RCC 7860 (cell line): Measurements from ENCODE around the gene NOP10.

ENCODE experiments used
- DNase-seq: peaks from one replicate; pipeline ENCODE4 v3.0.0-alpha.2; 2015; ENCODE audit warnings: low spot score
- FAIRE-seq: peaks from 2 replicates; lab custom pipeline; 2012; peaks lifted over from hg19 to GRCh38; lab: Jason Lieb, UNC

NOP10 gene

DNA sequence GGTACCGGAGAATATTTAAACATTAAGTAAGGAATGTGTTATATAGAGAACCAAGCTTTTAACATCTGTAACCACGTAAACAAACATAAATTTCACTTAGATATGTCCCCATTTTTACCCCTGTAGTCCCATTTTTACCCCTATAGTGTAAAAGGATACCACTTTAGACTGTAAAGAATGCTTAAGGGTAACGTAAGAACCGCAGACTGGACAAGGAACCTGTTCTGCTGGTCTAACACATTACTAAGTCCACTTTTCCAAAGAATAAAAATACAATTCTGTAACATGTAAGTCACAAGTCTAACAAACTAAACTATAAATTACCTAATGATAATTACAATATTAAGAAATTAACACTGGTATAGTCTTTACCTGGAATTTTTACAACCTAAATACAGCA lies 8.3 kb downstream of the NOP10 start:
- FAIRE-seq (no peak), DNase-seq (no peak)

DNA sequence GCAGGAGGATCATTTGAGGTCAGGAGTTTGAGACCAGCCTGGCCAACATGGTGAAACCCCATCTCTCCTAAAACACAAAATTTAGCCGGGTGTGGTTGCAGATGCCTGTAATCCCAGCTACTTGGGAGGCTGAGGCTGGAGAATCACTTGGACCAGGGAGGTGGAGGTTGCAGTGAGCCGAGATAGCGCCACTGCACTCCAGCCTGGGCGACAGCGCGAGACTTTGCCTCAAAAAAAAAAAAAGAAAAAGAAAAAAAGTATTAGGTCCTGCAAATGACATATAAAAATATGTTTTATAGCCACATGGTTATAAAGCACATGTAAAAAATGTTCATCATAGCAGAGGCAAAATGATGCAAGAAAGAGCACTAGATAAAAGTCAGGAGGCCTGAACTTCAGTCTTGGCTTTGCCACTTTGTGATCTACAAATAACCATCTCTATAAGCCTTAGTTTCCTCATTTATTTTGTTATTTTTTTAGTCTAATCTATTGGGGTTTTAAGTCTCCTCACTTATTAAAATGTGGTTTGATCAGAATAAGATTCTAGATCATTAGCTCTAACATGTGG lies 10.3 kb downstream of the NOP10 start:
- DNase-seq: no peak
- FAIRE-seq: no peak

DNA sequence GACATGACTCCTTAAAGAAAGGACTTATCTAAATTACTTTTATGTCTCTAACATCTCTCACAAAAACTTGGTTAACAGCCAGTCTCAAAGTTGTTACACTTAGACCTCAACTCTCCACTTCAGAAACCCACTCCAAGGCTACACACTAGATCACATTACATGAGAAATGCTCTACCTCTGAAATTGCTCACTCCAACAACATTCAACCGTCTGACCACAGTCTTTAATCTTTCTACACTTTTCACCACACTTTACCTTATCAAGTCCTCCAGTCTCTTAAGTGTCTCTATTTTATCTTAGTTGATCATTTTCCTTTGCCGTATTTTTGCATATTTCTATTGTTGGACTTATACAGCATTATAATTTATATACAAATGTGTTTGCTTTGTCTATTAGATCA lies 11.1 kb downstream of the NOP10 start:
- FAIRE-seq (no peak), DNase-seq (no peak)

DNA sequence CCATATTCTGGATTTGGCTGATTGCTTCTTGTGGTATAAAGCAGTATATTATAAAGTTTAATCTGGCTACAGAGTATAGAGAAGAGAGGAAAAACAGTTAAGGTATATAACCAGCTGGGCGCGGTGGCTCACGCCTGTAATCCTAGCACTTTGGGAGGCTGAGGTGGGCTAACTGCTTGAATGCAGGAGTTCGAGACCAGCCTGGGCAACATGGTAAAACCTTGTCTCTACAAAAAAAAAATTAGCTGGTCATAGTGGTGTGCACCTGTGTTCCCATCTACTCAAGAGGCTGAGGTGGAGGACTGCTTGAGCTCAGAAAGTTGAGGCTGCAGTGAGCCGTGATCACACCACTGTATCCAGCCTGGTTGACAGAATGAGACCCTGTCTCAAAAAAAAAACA lies 12.7 kb downstream of the NOP10 start:
- FAIRE-seq (no peak), DNase-seq (no peak)

DNA sequence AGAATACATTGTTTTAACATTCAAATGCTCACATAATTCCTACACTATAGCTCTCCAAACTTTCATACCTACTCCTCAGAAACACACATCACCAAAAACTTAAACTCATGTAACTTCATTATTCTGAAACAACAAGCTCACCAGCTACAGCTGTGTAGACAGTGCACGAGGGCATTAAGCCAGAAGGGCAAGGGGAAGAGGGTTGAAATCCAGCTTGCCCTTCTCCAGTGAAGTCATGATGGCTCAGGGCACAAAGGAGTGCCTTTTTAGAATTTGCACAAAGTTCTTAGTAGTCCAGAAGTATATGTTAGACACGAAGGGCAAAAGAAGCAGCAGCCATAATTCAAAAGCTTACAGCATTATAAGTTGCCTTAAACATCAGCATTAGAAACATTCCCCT lies 13.9 kb downstream of the NOP10 start:
- DNase-seq (no peak), FAIRE-seq (no peak)

DNA sequence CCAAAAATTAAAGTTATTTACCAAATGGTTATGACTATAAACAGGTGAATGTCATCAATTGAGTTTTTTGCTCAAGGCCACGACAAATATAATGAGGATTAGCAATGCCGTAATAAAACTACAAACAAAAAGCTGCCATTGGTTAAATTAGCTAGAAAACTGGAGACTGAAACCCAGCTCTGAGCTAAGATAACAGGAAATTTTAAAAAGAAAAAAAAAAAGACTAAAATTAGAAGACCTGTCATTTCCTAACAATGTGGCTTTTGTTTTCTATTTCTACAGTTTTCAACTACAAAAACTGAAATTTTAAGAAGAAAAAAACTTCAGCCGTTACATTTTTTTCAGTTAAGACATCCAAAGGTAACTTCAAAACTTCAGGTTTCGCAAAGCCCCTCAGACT lies 15.0 kb downstream of the NOP10 start:
- FAIRE-seq (no peak), DNase-seq (no peak)

DNA sequence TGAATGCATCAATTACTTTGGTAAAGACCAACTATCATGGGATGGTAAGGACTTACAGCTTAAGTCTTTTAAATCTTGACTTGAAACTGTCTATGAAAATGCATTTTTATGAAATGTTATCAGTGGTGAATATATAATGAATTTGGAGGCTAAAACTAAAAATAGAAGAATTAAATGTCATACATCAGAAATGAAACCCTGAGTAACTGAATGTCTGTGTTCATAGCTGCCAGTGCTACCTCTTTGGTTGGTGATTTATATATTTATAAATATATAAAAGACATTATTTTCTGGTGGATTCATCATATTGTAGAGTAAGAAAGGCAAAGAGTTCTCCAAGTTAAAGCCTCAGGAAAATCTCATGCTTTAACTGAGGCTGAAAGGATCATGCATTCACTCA lies 17.6 kb downstream of the NOP10 start:
- FAIRE-seq (no peak), DNase-seq (no peak)

DNA sequence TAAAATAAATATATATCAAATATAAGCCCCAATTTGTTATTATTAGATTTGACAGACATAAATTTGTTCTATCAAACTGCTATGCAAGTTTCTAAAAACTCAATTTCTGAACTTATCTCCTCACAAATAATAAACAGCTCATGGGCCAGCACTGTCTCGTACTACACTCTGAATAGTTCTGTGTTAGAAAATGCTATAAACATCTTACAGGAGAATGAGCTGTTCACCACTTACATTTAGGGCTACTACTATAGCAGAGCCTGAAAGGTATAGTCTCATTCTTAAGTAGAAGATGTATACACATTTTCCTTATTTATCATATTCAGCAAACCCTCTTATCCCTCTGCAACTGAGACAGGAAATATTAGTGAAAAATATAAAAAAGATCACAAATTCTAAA lies 18.0 kb downstream of the NOP10 start:
- no peak for FAIRE-seq
- DNase-seq: no peak

DNA sequence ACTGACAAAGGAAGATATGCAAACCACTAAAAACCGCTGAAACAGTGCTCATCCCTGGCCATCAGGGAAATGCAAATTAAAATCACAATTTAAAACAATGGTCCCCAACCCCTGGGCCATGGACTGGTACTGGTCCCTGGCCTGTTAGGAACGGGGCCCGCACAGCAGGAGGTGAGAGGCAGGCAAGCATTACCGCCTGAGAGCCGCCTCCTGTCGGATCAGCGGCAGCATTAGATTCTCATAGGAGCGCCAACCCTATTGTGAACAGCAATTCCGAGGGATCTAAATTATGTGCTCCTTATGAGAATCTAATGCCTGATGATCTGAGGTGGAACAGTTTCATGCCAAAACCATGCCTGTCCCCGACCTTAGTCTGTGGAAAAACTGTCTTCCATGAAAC lies 19.7 kb downstream of the NOP10 start:
- FAIRE-seq (no peak), DNase-seq (no peak)

DNA sequence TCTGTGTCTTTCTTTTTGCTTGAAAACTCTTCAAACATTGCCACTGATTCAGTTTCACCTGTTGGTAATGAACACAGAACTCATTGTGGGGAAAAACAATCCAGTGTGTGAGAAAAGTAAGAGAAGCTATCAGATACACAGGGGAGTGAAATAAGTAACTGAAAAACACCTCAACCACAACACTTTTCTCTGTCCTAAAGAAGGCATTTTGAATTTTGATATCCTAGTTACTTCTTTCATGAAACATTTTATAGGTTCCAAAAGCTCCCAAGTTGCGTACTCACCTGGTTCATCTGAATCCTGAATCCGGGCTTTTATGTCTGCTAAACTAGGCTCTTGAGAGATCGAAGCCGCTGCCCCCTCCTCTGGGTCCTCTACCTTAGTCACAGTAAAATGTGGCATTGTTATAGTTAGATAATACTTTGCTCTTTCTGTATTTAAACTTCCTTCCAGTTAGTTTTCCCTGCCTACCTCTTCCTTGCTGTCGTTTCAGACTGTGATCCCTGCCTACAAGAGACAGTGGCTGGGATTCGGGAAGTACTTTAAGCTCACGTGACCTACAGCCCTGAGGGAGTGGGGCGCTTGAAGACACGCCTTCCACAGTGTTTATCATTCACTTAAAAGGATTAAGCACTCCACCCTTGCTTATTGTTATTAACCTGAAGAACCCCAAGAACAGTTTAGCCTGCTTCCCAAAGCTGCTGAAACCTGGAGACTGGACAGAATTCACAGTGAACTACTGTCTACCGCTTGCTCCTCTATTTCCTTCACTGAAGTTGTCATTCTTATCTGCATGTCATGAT lies 24.5 kb downstream of the NOP10 start:
- DNase-seq: peak; percentile 28
- peak; percentile 28 for FAIRE-seq

DNA sequence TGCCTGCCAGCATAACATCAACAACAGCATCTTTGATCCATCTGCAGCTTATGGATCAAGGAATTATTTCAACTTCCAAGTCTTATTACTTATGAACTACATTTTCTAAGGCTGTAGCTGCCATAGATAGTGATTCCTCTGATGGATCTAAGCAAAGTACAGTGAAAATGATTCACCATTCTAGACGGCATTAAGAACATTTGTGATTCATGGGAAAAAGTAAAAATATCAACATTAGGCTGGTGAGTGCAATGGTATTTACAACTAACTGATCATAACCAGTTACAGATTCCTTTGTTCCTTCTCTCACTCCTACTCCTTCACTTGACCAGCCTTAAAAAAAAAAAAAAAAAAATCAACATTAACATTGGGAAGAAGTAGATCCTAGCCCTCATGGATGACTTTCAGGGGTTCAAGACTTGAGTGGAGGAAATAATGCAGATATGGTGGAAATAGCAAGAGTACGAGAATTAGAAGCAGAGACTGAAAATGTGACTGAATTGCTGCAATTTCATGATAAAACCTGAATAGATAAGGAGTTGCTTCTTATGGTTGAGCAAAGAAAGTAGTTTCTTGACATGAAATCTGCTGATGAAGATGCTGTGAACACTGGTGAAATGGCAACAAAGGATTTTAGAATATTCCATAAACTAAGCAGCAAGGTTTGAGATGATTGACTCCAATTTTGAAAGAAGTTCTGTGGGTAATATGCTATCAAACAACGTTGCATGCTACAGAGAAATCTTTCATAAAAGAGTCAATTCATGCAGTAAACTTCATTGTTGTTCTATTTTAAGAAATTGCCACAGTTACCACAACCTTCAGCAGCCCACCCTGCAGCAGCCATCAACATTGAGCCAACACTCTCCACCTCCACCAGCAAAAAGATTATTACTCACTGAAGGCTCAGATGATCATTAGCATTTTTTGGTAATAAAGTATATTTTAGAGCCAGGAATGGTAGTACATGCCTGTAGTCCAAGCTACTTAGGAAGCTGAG lies 28.1 kb downstream of the NOP10 start:
- DNase-seq (no peak), FAIRE-seq (no peak)

DNA sequence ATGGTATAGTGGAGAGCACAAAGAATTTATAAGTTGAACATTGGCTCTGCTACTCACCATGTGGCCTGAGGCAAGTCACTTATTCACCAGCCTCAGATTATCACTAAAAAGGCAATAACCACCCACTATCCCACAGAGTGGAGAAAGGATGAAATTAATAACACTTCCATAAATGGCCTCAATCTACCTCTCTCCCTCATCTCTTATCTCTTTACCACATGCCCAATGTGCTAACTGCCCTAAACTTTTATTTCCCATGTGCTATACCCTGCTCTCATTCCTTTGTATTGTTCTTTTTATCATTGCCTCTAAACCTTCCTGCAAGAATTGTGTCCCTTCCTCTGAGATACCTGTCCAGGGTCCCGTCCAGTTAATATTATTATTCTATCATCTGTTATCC lies 31.4 kb downstream of the NOP10 start:
- DNase-seq (no peak), FAIRE-seq (no peak)

DNA sequence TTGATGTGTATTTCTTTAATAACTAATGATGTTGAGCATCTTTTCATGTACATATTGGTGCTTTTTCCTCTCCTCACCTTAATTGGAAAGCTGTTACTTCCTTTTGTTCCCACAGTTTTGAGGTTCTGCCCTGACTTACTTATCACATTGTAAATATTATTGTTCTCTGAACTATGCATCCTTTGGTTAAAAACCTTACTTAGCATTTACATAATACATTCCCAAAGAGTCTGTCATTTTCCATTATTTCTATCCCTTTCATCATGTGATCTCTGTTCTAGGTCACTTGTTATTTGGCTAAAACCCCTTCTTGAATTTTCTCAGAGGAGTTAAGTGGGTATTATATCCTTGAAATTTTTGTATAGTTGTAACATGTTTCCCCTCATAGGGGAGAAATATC lies 38.3 kb downstream of the NOP10 start:
- no peak for FAIRE-seq

DNA sequence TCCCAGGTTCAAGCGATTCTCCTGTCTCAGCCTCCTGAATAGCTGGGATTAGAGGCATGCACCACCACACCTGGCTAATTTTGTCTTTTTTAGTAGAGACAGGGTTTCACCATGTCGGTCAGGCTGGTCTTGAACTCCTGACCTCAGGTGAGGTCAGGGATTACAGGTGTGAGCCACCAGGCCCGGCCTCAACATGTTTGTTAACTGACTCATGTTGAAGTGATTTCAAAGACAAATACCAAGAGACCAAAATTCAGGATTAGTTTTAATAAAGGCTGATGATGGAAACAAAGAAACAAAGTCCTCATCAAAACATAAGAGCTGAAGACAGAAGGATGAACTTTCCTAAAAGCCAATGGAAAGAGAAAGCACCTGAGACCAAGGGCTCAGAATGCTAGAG lies 41.9 kb downstream of the NOP10 start:
- FAIRE-seq (no peak), DNase-seq (no peak)

More for the DNA sequence above, 38.3 kb downstream of the NOP10 start:
- DNase-seq: no peak

DNA sequence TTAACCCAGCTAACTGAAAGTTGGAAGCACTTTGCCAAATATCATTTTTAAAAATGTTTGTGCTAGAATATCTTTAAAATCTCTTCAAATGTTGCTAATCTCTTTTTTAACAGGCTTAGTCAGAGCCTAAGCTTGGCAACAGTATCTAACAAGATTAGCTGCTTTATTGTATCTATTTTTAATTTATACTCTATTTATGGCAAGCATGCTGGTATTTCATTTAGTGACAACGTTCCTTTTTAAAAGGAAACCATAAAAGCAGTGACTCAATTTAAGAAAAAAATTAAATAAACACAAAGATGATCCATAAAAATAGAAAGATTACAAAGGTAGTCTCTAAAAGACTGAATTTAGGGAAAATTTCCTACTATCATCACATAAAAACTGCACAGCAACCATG lies 45.9 kb downstream of the NOP10 start:
- DNase-seq: no peak
- FAIRE-seq: no peak

DNA sequence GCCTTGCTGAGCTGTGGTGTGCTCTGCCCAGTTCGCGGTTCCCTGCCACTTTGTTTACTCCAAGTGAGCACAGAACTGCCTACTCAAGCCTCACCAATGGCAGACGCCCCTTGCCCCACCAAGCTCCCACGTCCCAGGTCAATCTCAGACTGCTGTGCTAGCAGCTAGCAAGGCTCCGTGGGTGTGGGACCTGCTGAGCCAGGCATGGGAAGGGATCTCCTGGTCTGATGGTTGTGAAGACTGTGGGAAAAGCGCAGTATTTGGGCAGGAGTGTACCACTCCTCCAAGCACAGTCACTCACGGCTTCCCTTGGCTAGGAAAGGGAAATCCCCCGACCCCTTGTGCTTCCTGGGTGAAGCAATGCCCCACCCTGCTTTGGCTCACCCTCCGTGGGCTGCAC lies 50.3 kb downstream of the NOP10 start:
- DNase-seq: no peak

More for the DNA sequence above, 50.3 kb downstream of the NOP10 start:
- FAIRE-seq: no peak
